Measurements from ENCODE around the gene VIPR2. TPM values are rescaled to one million over a fixed set of nuclear protein-coding genes. Genes with fewer than 3 reads are reported as not detected.

VIPR2 gene
- total and polyA plus RNA-seq, 10 donors: 0.41 to 1.4 (median 0.64) TPM

GRCh38 chr7:159045839-159046238 is 98.8 kb downstream of the VIPR2 start:
- DNase-seq: no peak
- no peak for TF ChIP-seq POLR2A (IDR thresholded peaks at IDR 0.05)
- TF ChIP-seq POLR2AphosphoS5 (IDR thresholded peaks at IDR 0.05): no peak
- TF ChIP-seq CTCF (IDR thresholded peaks at IDR 0.05 in 8 of 11, conservative IDR thresholded peaks at IDR 0.05 in 3 of 11): no peak
- H3K36me3 ChIP-seq: no peaks in the 10 kb centered on the region
- H3K4me3 ChIP-seq: no peak overlapping the region
- H3K4me1 ChIP-seq: no peaks in the 10 kb centered on the region
- no peaks in the 10 kb centered on the region for H3K27me3 ChIP-seq (replicated peaks in 1 of 7)
- intact Hi-C loops (cut with DNase I; ENCODE audit: low total_unique reads): no loop called here
- WGBS, 5 donors: 94 to 100% (median 97%) methylated on average over 1 of the region's 1 CpG
- peaks cover 0 to 6% (median 0%) of the 10 kb centered on the region in 8 donors for H3K9me3 ChIP-seq
- H3K27ac ChIP-seq: no peak overlapping the region

GRCh38 chr7:159042581-159043101 is 102.0 kb downstream of the VIPR2 start:
- intact Hi-C loops (cut with DNase I; ENCODE audit: low total_unique reads): no loop called here

GRCh38 chr7:159042103-159042502 is 102.6 kb downstream of the VIPR2 start:
- no peaks in the 10 kb centered on the region for H3K36me3 ChIP-seq
- no peak overlapping the region for H3K27ac ChIP-seq

More at GRCh38 chr7:159042581-159043101, 102.0 kb downstream of the VIPR2 start:
- Histone ChIP-seq H3K4me1 (no peaks in the 10 kb centered on the region), H3K4me3 (no peak overlapping the region), H3K27me3 (replicated peaks in 1 of 7) (no peaks in the 10 kb centered on the region), H3K27ac (no peak overlapping the region), H3K36me3 (no peaks in the 10 kb centered on the region), H3K9me3 (peaks cover 0 to 6% (median 0%) of the 10 kb centered on the region in 8 donors)
- TF ChIP-seq POLR2AphosphoS5 (IDR thresholded peaks at IDR 0.05) (no peak), POLR2A (IDR thresholded peaks at IDR 0.05) (no peak), CTCF (IDR thresholded peaks at IDR 0.05 in 8 of 11, conservative IDR thresholded peaks at IDR 0.05 in 3 of 11) (no peak)
- 59 to 80% (median 73%) methylated on average over 5 of the region's 5 CpGs for WGBS, 5 donors
- peak; percentile 42 for DNase-seq

More at GRCh38 chr7:159042103-159042502, 102.6 kb downstream of the VIPR2 start:
- no peak overlapping the region for H3K4me3 ChIP-seq
- WGBS, 5 donors: 77 to 91% (median 85%) methylated on average over 8 of the region's 8 CpGs
- DNase-seq: no peak
- H3K9me3 ChIP-seq: peaks cover 0 to 6% (median 0%) of the 10 kb centered on the region in 8 donors
- peaks cover 0 to 2% (median 0%) of the 10 kb centered on the region in 7 donors for H3K27me3 ChIP-seq (replicated peaks in 1 of 7)
- no peak for TF ChIP-seq POLR2A (IDR thresholded peaks at IDR 0.05)
- no peak for TF ChIP-seq POLR2AphosphoS5 (IDR thresholded peaks at IDR 0.05)
- no peak for TF ChIP-seq CTCF (IDR thresholded peaks at IDR 0.05 in 8 of 11, conservative IDR thresholded peaks at IDR 0.05 in 3 of 11)
- no peaks in the 10 kb centered on the region for H3K4me1 ChIP-seq
- intact Hi-C loops (cut with DNase I; ENCODE audit: low total_unique reads): no loop called here
